HCT116 (cell line): Measurements from ENCODE around the gene ATP13A2. TPM values are rescaled to one million over a fixed set of nuclear protein-coding genes. Genes with fewer than 3 reads are reported as not detected.

Experiments used
- total RNA-seq: library from RNA; stranded (reverse); gene quantifications from one replicate; pipeline ENCODE4 v1.2.1, GENCODE V29; 2021; ENCODE audit not compliant: unreplicated experiment

Gene ATP13A2
- total RNA-seq, 1 experiment from 2014 or later, result 60.5 TPM

Other genes starting within 250 kb of the ATP13A2 start
- 1,685 TPM for gene RNU1-2, start 115.9 kb downstream of the ATP13A2 start, total RNA-seq
- 30.1 TPM for gene CROCC, start 90.0 kb downstream of the ATP13A2 start, total RNA-seq
- gene MFAP2, start 31.3 kb downstream of the ATP13A2 start, total RNA-seq, result 63.1 TPM
- gene SDHB, start 42.1 kb upstream of the ATP13A2 start, total RNA-seq, result 159 TPM
- 2.7 TPM for gene PADI2, start 107.5 kb upstream of the ATP13A2 start, total RNA-seq
- gene PADI1, start 193.2 kb upstream of the ATP13A2 start, total RNA-seq, result 0.37 TPM
- gene PADI3, start 237.2 kb upstream of the ATP13A2 start, total RNA-seq, result 0.93 TPM